Endothelial cell of umbilical vein (primary cell): ENCODE results near the gene GFOD1. TPM values are rescaled to one million over a fixed set of nuclear protein-coding genes. Genes with fewer than 3 reads are reported as not detected.

Experiments
- BruUV-seq: library from RNA; stranded (reverse); fragments of 400-500 nt; replicated peaks from 2 replicates; lab custom pipeline; 2021; lab: Mats Ljungman, UMichigan
- CTCF ChIA-PET: fragments of 300-600, 350-600 bp; sonication (Branson Sonifier 250); formaldehyde crosslinking; loops from one replicate; lab custom pipeline; 2021; ENCODE audit warnings: antibody characterized with exemption, inconsistent platforms; lab: Charles Lee
- POLR2A ChIA-PET: fragments of 300-600, 350-600 bp; sonication (Branson Sonifier 250); formaldehyde crosslinking; loops from one replicate; lab custom pipeline; 2021; ENCODE audit warnings: antibody characterized with exemption, inconsistent platforms; lab: Charles Lee
- DNase-seq: peaks from one replicate; pipeline ENCODE4 v3.0.0-alpha.2; 2011; ENCODE audit warnings: low read depth, low spot score
- FAIRE-seq: peaks from 2 replicates; lab custom pipeline; 2011; peaks lifted over from hg19 to GRCh38; lab: Jason Lieb, UNC
- H2AFZ ChIP-seq: 2 replicates; pipeline ENCODE4 v1.6.0; 2012; ENCODE audit warnings: low read depth, low read length, control low read depth, inconsistent platforms
- H3K27ac ChIP-seq: 2 replicates; pipeline ENCODE4 v1.5.1; 2011; ENCODE audit warnings: low read depth, mild to moderate bottlenecking, control low read depth, low read length, moderate library complexity; ENCODE audit not compliant: insufficient read depth
- H3K27me3 ChIP-seq, 2 experiments: 2 replicates each; pipeline versions ENCODE4 v1.6.0 to v1.6.1; 2011; ENCODE audit warnings: low read length in 2 of 2, mixed read lengths in 1 of 2; ENCODE audit not compliant: control insufficient read depth in 2 of 2, insufficient read depth in 2 of 2
- H3K36me3 ChIP-seq, 2 experiments: 2 replicates in 1 of 2; 3 replicates in 1 of 2; pipeline ENCODE4 v1.5.1; 2011; ENCODE audit warnings: low read length in 2 of 2, mild to moderate bottlenecking in 1 of 2, moderate library complexity in 1 of 2; ENCODE audit not compliant: control insufficient read depth in 2 of 2, insufficient read depth in 2 of 2; ENCODE audit errors: extremely low read depth in 1 of 2
- H3K4me1 ChIP-seq: 3 replicates; pipeline ENCODE4 v1.5.1; 2011; ENCODE audit warnings: mild to moderate bottlenecking, low read length; ENCODE audit not compliant: control insufficient read depth, insufficient read depth; ENCODE audit errors: extremely low read depth
- H3K4me2 ChIP-seq: 2 replicates; pipeline ENCODE4 v1.6.1; 2011; ENCODE audit warnings: low read length, control low read depth, mixed read lengths; ENCODE audit not compliant: insufficient read depth
- H3K4me3 ChIP-seq, 3 experiments: fragments of 200-600 bp in 1 of 3; sonication (generic), shearing (Covaris generic) in 1 of 3; replicated peaks in 1 of 3; 2 replicates each; pipeline ENCODE4 v1.5.1; 2011 to 2016; ENCODE audit warnings: control low read depth in 3 of 3, low read length in 3 of 3, mild to moderate bottlenecking in 2 of 3, inconsistent platforms in 1 of 3, low read depth in 1 of 3, moderate library complexity in 1 of 3; ENCODE audit not compliant: insufficient read depth in 1 of 3
- H3K79me2 ChIP-seq: 2 replicates; pipeline ENCODE4 v1.6.0; 2012; ENCODE audit warnings: low read length, inconsistent platforms; ENCODE audit not compliant: control insufficient read depth, insufficient read depth
- H3K9ac ChIP-seq: replicated peaks from 2 replicates; pipeline ENCODE3; 2011; ENCODE audit warnings: low read length, control low read depth; ENCODE audit not compliant: insufficient read depth; ENCODE audit errors: extremely low read depth
- H3K9me1 ChIP-seq: replicated peaks from 3 replicates; pipeline ENCODE4 v1.6.0; 2011; ENCODE audit warnings: mild to moderate bottlenecking, low read length; ENCODE audit not compliant: control insufficient read depth, insufficient read depth; ENCODE audit errors: extremely low read depth
- H3K9me3 ChIP-seq: replicated peaks from 2 replicates; pipeline ENCODE4 v1.5.1; 2012; ENCODE audit warnings: low read length, inconsistent platforms; ENCODE audit not compliant: control insufficient read depth, insufficient read depth
- H4K20me1 ChIP-seq: replicated peaks from 2 replicates; pipeline ENCODE3; 2011; ENCODE audit warnings: mild to moderate bottlenecking, low read length; ENCODE audit not compliant: control insufficient read depth, insufficient read depth; ENCODE audit errors: extremely low read depth
- EZH2 ChIP-seq: IDR thresholded peaks from 2 replicates; pipeline ENCODE4 v1.6.1; 2012; ENCODE audit warnings: borderline replicate concordance, low read depth, mild to moderate bottlenecking, moderate library complexity, low read length, inconsistent platforms; ENCODE audit not compliant: severe bottlenecking
- FOS ChIP-seq: IDR thresholded peaks from 2 replicates; pipeline ENCODE4 v1.6.1; 2011; ENCODE audit warnings: mild to moderate bottlenecking, low read length, moderate library complexity, borderline replicate concordance; ENCODE audit not compliant: insufficient read depth
- GATA2 ChIP-seq: IDR thresholded peaks from 2 replicates; pipeline ENCODE4 v1.7.0; 2011; ENCODE audit warnings: low read depth, mild to moderate bottlenecking, moderate library complexity, mixed read lengths, low read length; ENCODE audit not compliant: insufficient read length, insufficient read depth
- JUN ChIP-seq: IDR thresholded peaks from 2 replicates; pipeline ENCODE4 v1.6.1; 2011; ENCODE audit warnings: borderline replicate concordance, low read depth; ENCODE audit not compliant: insufficient read length, insufficient read depth
- MYC ChIP-seq: IDR thresholded peaks from one replicate; pipeline ENCODE4 v1.6.1; 2011; ENCODE audit warnings: mild to moderate bottlenecking, low read depth, low read length
- POLR2A ChIP-seq: IDR thresholded peaks from 2 replicates; pipeline ENCODE4 v1.6.1; 2012; ENCODE audit warnings: low read depth, mild to moderate bottlenecking, control low read depth, low read length
- POLR2AphosphoS5 ChIP-seq: IDR thresholded peaks from 2 replicates; pipeline ENCODE4 v1.6.1; 2012; ENCODE audit warnings: low read depth, mild to moderate bottlenecking, control low read depth, low read length, moderate library complexity; ENCODE audit not compliant: insufficient read depth
- dilution Hi-C: fragments of 300-500 bp; cut with MboI; formaldehyde crosslinking; loops from one replicate; pipeline ENCODE4 v1.15.0; 2019; ENCODE audit warnings: low sequenced_read_pairs; ENCODE audit not compliant: extremely low pct_ligation_motif_present
- intact Hi-C: fragments of 100-400 bp; cut with micrococcal nuclease; formaldehyde crosslinking; loops from one replicate; pipeline ENCODE4 v1.10.0; 2022
- polyA plus RNA-seq, 4 experiments: library from polyadenylated mRNA; depleted of rRNA in 3 of 4; stranded (reverse) in 3 of 4; unstranded in 1 of 4; fragments of >200 nt; gene quantifications; 2 replicates each; pipeline versions ENCODE4 v1.2.1 to v1.2.3, GENCODE V29; 2011 to 2012; ENCODE audit warnings: missing spikeins in 1 of 4
- total RNA-seq: library from RNA; stranded (reverse); gene quantifications from 2 replicates; pipeline ENCODE4 v1.2.3, GENCODE V29; 2021
- TF ChIP-seq, protein P1 (sequence below), 2 donors: IDR thresholded peaks; 1 replicate in 1 of 2; 2 replicates in 1 of 2; pipeline ENCODE4 v1.5.1; 2011; ENCODE audit warnings: low read length in 2 of 2, mild to moderate bottlenecking in 2 of 2, moderate library complexity in 2 of 2, control low read depth in 1 of 2, inconsistent platforms in 1 of 2, low read depth in 1 of 2; ENCODE audit not compliant: insufficient read depth in 1 of 2; ENCODE audit errors: extremely low read depth in 1 of 2
- TF ChIP-seq, protein P2 (sequence below): IDR thresholded peaks from 2 replicates; pipeline ENCODE4 v1.6.1; 2011; ENCODE audit not compliant: insufficient read depth, insufficient read length

The GFOD1 gene
- total and polyA plus RNA-seq, 2 donors (not counting 3 experiments of a cell fraction or from before 2014, with no cell fraction given) = 12.1 to 24.1 TPM

DNA sequence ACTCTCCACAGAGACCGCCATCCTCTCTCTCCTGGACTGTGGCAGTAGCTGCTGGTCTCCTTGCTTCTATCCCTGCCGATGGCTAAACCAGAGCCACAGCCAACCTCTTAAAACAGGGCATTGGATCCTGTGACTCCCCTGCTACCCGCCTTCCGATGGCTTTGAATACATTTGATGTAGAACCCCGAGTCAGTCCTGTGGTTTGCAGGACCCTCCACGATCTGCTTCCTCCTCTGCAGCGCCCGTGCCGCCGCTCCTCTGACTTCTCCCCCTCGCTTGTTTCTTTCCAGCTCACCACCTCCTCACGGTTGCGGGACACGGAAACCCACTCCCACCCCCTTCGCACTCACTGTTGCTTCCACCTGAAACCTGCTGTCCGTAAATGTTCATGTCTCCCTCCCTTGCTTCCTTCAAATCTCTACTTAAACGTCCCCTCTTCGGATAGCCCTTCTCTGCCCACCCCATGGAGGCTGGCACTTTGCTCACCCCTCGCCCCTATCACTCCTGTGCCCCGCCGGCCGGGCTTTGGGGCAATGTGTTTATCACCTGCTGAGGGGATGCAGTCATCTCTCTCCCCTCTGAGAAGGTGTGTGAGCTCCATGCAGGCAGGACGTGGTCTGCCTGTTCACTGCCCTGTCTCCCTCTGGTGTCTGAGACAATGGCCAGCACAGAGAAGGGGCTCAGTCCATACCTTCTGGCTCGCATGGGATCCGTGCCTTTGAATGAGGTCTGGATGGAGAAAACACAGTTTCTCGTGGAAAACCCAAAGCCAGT, 67.8 kb downstream of the GFOD1 start:
- no peaks in the 10 kb centered on the region for H3K27me3 ChIP-seq
- DNase-seq = no peak
- H3K27ac ChIP-seq = no peak overlapping the region
- dilution Hi-C loops = no loop called here
- ChIA-PET CTCF (interaction anchor here (1.1 to 1.3 kb wide), 3 partner anchors 14 to 118 kb away, joined by 3 to 5 read pairs (median 3); partner anchors contain the start of gene GFOD1), POLR2A (no interaction called here)
- H2AFZ ChIP-seq = no peak overlapping the region
- H3K4me2 ChIP-seq = no peak overlapping the region
- BruUV-seq = no TSS peak
- H3K9me3 ChIP-seq = no peaks in the 10 kb centered on the region
- no peaks in the 10 kb centered on the region for H3K79me2 ChIP-seq
- H3K9ac ChIP-seq = no peak overlapping the region
- FAIRE-seq = no peak
- H3K9me1 ChIP-seq = no peaks in the 10 kb centered on the region
- H3K4me1 ChIP-seq = peaks cover 44% of the 10 kb centered on the region
- no peaks in the 10 kb centered on the region for H4K20me1 ChIP-seq
- no peak overlapping the region for H3K4me3 ChIP-seq
- TF ChIP-seq, protein P1, sequence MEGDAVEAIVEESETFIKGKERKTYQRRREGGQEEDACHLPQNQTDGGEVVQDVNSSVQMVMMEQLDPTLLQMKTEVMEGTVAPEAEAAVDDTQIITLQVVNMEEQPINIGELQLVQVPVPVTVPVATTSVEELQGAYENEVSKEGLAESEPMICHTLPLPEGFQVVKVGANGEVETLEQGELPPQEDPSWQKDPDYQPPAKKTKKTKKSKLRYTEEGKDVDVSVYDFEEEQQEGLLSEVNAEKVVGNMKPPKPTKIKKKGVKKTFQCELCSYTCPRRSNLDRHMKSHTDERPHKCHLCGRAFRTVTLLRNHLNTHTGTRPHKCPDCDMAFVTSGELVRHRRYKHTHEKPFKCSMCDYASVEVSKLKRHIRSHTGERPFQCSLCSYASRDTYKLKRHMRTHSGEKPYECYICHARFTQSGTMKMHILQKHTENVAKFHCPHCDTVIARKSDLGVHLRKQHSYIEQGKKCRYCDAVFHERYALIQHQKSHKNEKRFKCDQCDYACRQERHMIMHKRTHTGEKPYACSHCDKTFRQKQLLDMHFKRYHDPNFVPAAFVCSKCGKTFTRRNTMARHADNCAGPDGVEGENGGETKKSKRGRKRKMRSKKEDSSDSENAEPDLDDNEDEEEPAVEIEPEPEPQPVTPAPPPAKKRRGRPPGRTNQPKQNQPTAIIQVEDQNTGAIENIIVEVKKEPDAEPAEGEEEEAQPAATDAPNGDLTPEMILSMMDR (IDR thresholded peaks at IDR 0.05; ENCODE audit: extremely low read depth in 1 of 2, insufficient read depth in 1 of 2, low read depth in 1 of 2, low read length in 2 of 2) = no peak
- TF ChIP-seq GATA2 (no peak), MYC (no peak), JUN (no peak), POLR2A (no peak), EZH2 (no peak), FOS (no peak), POLR2AphosphoS5 (no peak)
- TF ChIP-seq, protein P2, sequence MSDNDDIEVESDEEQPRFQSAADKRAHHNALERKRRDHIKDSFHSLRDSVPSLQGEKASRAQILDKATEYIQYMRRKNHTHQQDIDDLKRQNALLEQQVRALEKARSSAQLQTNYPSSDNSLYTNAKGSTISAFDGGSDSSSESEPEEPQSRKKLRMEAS = no peak
- H3K36me3 ChIP-seq = no peaks in the 10 kb centered on the region
- intact Hi-C loops = loop anchor here (2.0 kb wide), 1 partner anchor 83 kb away; no protein-coding TSS in a partner anchor
